Activated CD4-positive, CD25-positive, alpha-beta regulatory T cell (primary cell): ENCODE results near the gene CGNL1.

Experiments used
- DNase-seq, 4 experiments: peaks; one replicate each; lab custom pipeline; 2025; lab: John Stamatoyannopoulos, UW

The CGNL1 gene

DNA sequence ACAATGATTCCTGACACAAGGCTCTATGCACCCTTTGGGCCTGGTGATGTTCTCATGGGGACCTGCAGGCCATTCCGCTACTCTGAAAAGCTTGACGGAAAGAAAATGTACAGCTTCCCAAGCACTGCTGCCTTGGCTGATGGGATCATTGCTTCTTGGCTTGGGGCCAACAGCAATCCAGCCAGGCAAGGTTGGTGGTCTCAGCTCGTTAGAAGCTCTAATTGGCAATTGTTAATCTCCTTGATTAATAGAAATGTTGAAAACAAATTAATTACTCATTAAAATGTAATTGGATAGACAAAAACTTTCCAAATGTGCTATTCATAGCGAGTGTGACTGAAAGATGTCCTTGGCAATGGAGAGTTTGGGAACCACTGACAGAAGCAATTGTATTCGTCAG is 199.1 kb downstream of the CGNL1 start:
- DNase-seq: no peak

DNA sequence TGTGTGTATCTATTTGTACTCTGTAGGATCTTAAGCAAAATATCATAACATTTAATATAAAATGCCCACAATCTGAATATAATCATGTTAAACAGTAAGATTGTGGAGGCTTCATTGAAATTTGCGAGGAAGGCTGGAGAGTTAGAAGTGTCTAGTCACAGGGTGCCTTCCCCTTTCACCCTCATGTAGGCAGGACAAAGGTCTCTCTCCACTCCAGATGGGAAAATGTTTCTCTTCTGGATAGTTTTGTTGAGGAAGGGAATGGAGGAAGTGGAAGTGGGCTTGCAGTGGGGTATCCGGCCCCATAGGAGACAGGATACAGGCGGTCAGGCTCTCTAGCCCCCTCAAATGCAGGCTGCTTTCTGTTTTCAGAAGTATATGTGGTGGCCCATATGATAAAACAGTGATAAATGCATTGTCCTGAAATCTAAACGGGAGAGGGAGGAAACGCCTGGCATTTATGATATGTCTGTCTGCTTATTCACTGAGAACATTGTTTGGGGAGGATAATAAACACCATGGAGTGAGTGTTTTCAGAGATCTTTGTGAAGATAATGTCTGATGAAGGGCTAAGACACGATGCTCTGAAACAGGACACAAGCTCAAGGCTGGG is 202.1 kb downstream of the CGNL1 start:
- no peak for DNase-seq

DNA sequence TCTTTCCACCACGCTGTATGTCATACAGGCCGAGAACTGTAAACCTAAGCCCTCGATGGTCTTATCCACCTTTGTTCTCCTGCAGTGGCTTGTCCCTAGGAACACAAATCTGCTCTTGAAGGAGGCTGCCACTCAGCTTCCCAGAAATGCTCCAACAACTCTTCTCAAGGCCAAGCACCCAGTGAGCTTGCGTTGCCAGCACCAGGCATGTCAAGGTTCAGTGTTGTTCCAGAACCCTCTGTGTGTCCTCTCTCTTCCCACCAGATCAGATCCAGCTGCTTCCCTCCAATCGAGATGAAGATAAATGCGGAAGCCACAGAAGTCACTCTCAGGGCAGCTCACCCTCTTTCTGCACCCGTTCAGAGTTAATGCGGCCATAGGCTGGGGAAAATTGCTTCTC is 204.1 kb downstream of the CGNL1 start:
- no peak for DNase-seq

DNA sequence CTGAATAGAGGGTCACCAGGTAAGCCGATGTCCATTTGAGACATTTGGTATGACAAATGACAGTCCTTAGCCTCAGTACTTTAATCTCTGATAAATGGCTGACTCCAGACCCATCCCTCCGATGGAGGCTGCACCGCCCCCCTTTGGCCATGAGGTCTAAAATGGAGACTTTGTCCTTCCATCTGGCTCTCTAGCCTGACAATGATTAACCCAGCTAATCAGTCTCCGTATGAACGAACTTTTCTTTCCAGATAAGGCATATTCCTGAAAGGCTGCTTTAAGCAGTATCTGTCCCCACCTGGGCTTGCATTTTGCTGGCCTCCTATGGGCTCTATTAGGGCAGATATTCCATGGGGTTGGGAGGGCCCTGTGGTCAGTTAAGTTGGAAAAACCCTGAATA is 204.6 kb downstream of the CGNL1 start:
- DNase-seq: no peak

DNA sequence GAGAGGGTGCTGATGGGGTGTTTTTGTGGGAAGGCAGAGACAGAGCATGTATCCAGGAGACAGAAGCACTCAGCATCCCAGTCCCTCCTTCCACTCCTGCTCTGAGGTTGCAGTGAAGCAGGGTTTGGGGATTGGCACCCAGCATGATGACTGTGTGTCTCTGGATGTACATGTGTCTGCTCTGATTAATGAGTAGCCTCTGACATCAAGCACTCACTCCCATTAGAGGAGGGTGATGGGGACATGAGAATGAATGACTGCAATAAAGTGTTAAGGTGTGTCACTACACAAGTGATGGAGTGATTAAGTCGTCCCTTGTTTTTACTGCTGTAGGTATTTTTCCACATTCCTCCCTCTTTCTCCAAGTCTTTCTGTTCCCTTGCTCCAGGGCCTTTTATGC is 205.8 kb downstream of the CGNL1 start:
- no peak for DNase-seq

DNA sequence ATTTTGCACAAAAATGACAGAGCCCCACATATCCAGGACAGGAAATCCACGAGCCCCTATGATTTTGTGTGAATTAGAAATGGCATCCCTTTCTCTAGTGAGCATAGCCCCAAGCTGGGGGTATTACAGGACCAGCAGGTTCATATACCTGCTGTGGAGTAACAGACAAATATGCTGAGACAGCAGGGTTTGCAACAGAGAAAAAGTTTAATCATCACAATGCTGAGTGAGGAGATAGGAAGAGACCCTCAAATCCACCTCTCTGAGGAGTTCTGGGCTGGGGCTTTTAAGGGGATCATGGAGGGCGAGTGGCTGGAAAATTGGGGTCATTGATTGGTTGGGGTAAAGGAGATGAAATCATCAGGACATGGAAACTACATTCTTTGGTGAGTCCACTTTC is 207.0 kb downstream of the CGNL1 start:
- DNase-seq: no peak

DNA sequence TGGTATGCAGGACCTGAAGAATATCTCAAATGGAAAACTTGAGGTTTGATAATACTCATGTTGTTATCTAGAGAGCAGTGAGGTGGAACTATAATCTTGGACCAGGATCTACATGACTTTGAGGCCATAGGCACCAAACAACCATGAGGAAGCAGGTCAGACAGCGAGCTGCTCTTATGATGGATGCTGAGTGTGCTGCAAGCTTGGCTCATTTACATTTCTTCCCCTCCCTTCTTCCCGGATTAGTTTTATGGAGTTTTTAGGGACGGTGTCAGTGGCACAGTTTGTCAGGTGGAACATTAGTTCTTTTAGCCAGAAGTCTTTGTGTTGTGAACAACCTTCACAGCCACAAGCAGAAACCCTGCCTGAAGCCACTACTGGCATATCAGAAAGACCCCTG is 207.4 kb downstream of the CGNL1 start:
- DNase-seq: no peak

DNA sequence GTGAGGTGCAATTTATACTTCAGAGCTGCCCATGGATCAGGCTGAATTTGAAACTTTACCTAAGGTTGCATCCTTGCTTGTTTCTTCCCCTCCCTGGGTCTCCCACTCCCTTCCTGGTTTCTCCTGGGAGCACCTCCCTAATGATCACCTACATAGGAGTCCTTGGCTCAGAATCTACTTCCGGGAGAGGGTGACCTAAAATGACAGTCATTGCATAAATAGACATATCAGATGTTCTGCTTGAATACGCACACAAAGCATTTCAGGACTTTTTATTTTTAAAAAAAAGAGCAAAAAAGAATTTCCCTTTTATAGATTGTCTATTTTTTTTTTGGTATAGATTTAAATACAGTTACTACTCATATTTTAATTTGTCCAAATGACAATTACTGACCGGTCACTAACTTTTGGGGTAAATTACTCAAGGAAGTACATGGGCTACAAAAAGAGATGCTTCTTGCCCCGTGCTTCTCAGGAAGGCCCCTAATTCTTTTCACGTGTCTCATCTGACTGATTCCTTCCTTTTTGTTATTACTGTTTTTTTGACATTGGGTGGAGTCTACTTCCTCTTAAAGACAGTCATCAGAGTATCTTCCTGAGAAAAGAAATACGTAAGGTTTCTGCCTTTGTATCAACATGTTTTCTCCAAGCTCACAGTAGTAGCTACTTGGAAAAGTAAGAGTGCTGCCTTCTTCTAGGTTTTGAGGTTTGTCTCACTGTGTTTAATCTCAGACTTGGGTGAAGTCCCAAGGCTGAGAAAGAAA is 210.5 kb downstream of the CGNL1 start:
- no peak for DNase-seq

DNA sequence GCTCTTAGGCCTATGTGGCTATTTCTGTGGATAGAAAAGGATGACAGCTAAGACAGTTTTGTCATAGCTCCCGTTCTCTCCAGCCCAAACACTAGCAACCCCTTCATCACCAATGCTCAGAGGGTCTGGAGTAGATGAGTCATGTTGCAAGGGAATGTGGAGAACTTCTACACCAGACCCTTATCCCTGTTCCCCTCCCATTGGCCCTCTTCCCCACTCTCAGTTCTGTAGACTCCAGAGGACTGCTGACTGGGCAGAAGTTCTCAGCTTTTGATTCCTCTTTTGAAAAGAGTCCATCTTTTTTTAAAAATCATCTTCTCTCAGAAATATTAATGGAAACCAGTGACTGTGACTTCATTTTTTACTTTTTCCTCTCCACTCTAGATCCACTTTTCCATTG is 213.0 kb downstream of the CGNL1 start:
- no peak for DNase-seq

DNA sequence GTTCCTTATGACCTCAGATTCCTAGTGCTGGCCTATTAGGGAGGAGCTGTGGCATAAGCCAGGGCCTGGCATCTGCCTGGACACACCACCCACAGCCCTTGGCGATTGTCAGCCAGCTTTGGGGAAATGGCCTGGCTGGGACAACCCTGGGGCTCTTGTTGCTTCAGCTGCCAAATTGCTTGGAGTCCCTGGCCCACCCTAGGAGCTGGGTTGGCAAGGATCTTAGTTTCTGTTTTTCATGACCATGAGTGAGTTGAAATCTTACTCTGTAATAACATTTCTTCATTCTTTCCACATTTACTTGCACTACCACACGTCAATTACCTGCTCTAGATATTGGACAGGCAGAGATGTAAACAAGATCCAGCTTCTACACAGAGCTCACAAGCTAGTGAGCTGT is 213.4 kb downstream of the CGNL1 start:
- DNase-seq: no peak

DNA sequence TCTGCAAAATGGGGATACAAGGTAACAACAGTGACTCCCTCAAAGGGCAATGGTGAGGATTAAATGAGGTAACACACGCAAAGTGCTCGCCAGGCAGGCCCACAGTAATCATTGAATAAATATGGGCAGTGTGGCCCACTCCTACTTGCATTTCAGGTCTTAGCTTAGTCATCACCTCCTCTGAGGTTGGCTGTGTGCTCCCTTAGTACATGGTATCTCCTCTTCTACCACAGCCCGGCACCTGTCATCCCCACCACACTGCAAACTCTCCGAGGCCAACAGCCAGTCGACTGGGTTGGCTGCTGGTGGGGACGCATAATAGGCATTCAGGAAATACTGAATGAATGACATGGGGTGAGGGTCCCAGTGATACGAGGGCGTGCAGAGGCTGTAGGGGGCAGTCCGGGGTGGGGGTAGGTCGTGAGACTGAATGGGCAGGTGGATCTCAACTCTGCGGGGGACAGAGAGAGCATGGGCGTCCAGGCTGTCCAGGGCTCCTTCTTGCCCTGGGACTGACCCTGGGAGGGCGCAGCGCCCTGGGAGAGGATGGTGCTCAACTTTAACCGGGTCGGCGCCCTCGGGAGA is 215.0 kb downstream of the CGNL1 start:
- DNase-seq: no peak

DNA sequence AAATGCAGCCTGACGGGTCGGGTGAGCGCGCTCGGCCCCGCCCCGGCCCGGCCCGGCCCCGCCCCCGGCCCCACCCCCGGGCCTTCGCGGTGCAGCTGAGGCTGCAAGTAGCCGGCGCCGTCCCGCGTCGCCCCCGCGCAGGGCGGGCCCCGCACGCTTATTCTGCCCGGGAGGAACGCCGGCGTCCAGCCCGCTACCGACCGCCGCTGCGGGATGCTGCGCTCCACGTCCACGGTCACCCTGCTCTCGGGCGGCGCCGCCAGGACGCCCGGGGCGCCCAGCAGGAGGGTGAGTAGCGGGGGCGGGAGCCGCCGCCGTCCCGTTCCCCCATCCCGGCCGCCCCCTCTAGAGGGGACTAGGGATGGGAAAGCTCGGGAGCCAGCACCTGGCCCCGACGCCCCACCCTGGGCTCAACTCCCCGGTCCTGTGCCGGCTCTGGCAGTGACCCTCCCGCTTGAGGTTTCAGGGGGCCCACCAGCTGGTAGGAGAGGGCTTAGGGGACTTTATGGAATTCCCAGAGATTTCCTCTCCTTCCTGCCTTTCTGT is 215.6 kb downstream of the CGNL1 start, which contains the start of gene MYZAP:
Gene MYZAP (plus strand): TSS at position 83 of the 546 bp plus-strand sequence. CDS start 131 bp downstream, at position 214.
- DNase-seq: peak; percentile 13 to 33 (median 18)

DNA sequence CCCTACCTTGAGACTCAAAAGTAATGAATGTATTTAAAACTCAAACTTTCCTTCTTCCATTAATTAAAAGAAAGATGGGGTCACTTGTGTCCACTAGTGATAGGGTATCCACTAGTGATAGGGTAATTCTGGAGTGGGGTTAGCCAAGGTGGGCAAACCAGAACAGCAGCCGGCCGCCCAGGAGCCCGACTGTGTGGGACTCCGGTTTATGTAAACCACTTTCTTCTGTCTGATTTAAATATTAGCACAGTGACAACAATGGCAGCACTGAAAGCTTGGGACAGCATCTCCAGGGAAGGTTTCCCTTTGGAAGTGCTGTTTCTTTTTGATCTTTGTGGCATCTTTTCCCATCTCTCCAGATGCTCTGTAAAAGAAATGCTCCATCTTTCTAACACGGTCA is 216.1 kb downstream of the CGNL1 start:
- DNase-seq: no peak

DNA sequence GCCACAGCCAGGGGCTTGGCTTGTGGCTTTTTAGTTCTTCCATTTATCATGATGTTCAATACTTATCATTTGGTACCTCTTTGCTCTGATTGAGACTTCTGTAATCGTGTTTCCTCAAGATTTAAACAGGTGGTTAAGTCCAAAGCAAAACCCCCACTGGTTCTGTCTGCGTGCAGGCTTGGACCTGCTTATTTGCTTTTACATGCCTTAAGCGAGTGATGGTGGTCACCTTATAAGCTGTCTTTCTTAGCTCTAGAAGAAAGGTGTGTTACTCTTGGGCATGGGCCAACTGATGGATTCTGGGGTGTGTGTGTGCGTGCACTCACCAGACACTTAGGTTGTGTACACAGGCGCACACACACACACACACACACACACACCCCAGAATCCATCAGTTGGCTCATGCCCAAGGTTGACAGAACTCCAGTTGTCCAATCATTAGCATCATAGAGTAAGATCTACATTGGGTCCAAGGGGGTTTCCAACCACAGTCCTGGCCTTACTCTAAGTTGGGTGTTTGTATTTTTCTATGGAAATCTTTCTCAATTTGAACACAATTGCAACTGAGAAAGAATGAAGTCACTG is 216.6 kb downstream of the CGNL1 start:
- DNase-seq: no peak

DNA sequence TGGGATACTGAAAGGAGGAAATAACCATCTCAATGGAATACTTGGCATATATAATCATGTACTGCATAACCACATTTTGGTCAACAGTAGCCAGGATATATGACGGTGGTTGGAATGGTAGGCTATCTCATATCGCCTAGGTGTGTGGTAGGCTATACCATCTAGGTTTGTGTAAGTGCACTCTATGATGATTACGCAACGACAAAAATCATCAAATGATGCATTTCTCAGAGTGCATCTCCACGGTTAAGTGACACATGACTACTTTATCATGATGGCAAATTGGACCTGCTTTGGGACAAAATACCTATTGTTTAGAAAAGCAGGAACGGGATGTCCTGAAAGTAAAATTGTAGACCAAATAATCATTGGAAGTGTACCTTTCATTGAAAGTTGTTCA is 218.2 kb downstream of the CGNL1 start:
- no peak for DNase-seq

DNA sequence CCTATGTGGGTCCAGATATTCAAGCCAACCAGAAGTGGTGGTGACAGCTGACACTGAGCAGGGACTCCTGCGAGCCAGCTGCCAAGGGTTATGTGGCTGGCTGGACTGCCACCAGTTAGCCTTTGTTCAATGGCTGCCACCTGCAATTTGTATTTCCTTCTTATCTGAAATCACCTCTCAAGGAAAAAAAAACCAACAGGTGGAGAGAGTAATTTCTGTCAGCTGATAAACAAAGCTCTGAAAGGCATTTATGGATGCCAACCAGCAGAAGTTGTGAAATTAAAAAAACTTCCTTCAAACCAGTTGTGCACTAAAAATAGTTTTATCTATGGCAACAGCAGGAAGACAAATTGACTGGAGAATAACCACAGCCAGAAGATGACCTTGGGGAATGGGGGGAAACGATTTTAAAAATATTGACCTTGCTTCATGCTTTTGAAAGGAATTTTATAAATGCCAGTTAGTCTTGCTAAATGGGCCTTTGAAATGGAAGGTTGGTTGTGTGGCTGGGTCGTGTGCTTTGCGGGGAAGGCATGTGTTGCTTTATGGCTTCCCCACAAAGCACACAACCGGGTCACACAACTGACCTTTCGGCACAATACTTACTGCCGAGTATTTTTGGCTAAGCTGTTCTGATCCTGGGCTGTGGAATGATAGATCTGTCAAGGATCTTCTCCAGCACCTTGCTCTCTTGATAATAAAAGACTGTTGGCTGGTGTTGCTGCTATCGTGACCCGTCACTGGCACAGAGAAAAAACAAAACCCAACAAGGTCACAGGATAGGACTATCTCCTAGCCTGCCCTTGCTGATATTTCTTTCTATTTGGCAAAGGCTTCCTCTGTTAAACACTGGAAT is 218.9 kb downstream of the CGNL1 start:
- no peak for DNase-seq

DNA sequence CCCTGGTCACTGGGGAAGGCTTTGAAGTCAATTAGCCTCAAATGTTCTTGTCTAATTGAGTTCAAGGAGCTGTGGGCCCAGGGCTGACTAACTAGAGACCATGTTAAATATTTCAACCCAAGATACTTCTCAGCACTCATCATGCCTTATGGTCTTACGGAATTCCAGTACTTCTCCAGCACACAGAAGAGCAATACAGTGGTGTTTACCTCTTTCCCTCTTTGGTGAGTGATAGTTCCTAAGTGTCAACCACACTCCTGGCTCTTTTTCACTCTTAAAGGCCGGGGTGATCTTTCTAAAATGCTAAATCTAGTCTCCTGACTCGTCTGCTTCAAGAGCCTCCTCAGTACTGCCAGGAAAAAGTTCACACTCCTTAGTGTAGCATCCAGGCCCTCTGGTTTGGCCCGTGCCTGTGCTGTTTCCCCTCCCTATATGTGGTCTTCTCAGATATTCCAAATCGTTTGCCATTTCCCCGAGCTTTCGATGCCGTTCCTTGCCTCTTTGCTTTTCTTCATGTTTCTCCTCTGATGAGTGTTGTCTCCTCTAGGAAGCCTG is 220.1 kb downstream of the CGNL1 start:
- no peak for DNase-seq

DNA sequence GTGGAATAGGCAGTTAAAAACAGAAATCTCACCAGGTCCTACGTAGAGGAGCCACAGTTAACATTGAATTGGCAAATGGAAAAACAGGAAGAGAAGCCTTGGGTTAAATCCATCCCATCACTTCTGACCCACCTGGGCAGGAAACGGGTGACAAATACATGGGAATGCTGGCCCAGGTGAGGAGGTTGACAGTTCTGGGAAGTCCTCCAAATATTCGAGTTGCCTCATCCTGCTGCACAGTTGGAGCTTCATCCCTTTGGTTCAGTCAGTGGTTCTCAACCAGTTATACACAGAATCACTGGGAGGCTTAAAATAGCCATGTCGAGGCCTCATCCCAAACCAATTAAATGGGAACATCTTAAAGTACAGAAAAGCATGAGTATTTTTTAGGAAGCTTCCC is 220.7 kb downstream of the CGNL1 start:
- DNase-seq: no peak

DNA sequence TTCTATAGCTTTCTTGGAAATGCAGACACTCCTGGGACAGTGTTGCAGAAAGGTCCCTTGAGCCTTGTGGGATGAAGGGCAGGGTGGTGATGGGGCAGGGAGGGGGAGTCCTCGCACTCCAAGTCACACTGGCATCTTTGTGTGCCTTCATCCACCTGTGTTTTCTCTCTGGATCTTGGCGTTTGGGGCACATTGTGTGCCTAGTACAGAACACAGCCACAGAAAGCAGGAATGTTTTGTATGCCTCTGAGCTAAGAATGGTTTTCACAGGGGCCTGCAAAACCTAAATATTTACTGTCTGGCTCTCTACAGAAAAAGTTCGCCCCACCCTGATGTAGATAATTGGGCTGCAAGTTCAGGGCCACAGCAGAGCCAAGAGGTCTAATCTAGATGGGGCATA is 221.1 kb downstream of the CGNL1 start:
- no peak for DNase-seq

DNA sequence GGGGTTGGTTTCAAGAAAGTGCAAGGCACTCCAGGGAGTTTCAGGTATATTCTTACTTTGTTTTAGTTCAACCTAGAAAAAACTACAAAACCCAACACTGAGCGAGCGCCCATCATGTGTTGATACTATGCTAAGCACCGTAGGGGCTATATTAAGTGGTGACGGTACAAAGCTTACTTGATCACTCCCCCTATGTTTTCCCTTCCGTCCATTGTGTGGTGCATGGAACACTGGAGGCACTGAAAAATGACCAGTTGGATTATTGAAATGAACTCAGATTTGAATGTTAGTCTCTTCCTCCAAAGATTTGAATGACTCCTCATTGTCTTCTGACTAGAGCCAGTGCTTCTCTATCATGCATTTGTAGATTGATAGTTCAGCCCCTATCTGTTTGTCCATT is 222.0 kb downstream of the CGNL1 start:
- DNase-seq: no peak

DNA sequence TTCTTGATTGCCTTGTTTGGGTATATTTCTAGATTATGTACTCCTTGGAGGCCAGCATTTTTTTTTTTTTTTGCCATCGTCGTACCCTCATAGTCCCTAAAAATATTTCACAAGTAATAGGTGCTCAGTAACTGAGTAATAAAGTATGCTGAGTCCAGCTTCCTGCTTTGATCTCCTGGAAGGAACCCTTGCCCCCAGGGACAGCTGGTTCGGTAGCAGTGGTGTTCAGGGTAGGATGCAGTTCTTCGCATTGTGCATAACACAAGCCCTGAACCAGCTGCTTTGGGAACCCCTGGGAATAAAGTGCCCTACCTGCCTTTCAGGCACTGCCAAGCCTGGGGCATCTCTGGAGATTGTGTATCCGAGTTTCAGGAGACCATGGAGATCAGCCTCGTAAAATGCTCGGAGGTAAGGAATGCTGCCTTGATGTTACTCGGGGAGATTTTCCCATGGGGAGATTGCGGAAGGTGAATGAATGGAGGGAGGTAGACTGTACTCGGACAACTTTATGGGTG is 223.0 kb downstream of the CGNL1 start:
- DNase-seq: no peak
